HG02623 (cell line): ENCODE results near the gene IL1R1.

ENCODE experiments used
- ATAC-seq: cut with Tn5 transposase; IDR thresholded peaks from one replicate; pipeline ENCODE4 v1.9.1; 2021; ENCODE audit warnings: moderate library complexity; ENCODE audit not compliant: unreplicated experiment

The IL1R1 gene

GRCh38 chr2:102137138-102137537 is 5.4 kb upstream of the IL1R1 start:
- no peak for ATAC-seq

GRCh38 chr2:102138331-102138730 is 4.2 kb upstream of the IL1R1 start:
- ATAC-seq: no peak

GRCh38 chr2:102139851-102140250 is 2.7 kb upstream of the IL1R1 start:
- no peak for ATAC-seq

- ATAC-seq: no peak
Measured at GRCh38 chr2:102140377-102140776, 2.2 kb upstream of the IL1R1 start.

GRCh38 chr2:102141011-102141943 is 1.3 kb upstream of the IL1R1 start:
- ATAC-seq: no peak

GRCh38 chr2:102142829-102143449 is 393 bp downstream of the IL1R1 start:
- ATAC-seq: no peak

- ATAC-seq: no peak
Measured at GRCh38 chr2:102143450-102143985, 972 bp downstream of the IL1R1 start.

- ATAC-seq: no peak
Measured at GRCh38 chr2:102144128-102144527, 1.6 kb downstream of the IL1R1 start.

- ATAC-seq: no peak
Measured at GRCh38 chr2:102145107-102145506, 2.6 kb downstream of the IL1R1 start.

- ATAC-seq: no peak
Measured at GRCh38 chr2:102145934-102146333, 3.4 kb downstream of the IL1R1 start.

- ATAC-seq: no peak
Measured at GRCh38 chr2:102147935-102148334, 5.4 kb downstream of the IL1R1 start.

- ATAC-seq: no peak
Measured at GRCh38 chr2:102149243-102149642, 6.7 kb downstream of the IL1R1 start.

GRCh38 chr2:102149644-102150455 is 7.3 kb downstream of the IL1R1 start:
- no peak for ATAC-seq

- ATAC-seq: no peak
Measured at GRCh38 chr2:102154364-102154763, 11.8 kb downstream of the IL1R1 start.

- no peak for ATAC-seq
Measured at GRCh38 chr2:102154946-102155702, 12.6 kb downstream of the IL1R1 start.

GRCh38 chr2:102155703-102156515 is 13.4 kb downstream of the IL1R1 start:
- ATAC-seq: no peak

GRCh38 chr2:102158011-102158755 is 15.6 kb downstream of the IL1R1 start:
- no peak for ATAC-seq

- no peak for ATAC-seq
Measured at GRCh38 chr2:102159295-102159694, 16.7 kb downstream of the IL1R1 start.
